SK-N-SH (cell line): ENCODE measurements around the gene SLC12A5. TPM values are rescaled to one million over a fixed set of nuclear protein-coding genes. Genes with fewer than 3 reads are reported as not detected.

Experiments
- CTCF ChIA-PET: fragments of 300-600, 350-600 bp; formaldehyde crosslinking; extraction: SDS; loops from one replicate; lab custom pipeline; 2021; lab: Yijun Ruan, JAX
- POLR2A ChIA-PET: fragments of 350-600 bp; sonication (Branson Sonifier 250); formaldehyde crosslinking; extraction: SDS; loops from one replicate; lab custom pipeline; 2020; ENCODE audit warnings: antibody characterized with exemption, inconsistent platforms; lab: Yijun Ruan, JAX
- DNase-seq: peaks from one replicate; pipeline ENCODE4 v3.0.0; 2012
- H2AFZ ChIP-seq: fragments of 200-600 bp; sonication (generic); 2 replicates; pipeline ENCODE4 v1.8.1; 2016; ENCODE audit warnings: antibody characterized with exemption, mild to moderate bottlenecking, low read depth
- H3F3A ChIP-seq: fragments of 200-600 bp; sonication (generic); replicated peaks from 2 replicates; pipeline ENCODE3; 2016; ENCODE audit warnings: antibody characterized with exemption, mild to moderate bottlenecking; ENCODE audit not compliant: insufficient read depth
- H3K27ac ChIP-seq, 2 experiments: fragments of 200-500 bp in 1 of 2; fragments of 200-600 bp in 1 of 2; sonication (Bioruptor generic) in 1 of 2; sonication (generic), shearing (Covaris generic) in 1 of 2; 2 replicates each; pipeline versions ENCODE4 v1.5.1 to v1.6.1; 2014 to 2016; ENCODE audit warnings: low read depth in 2 of 2, inconsistent platforms in 1 of 2, low read length in 1 of 2, mild to moderate bottlenecking in 1 of 2, mixed read lengths in 1 of 2
- H3K27me3 ChIP-seq: fragments of 200-600 bp; sonication (generic), shearing (Covaris generic); 2 replicates; pipeline ENCODE4 v1.6.1; 2016; ENCODE audit warnings: mixed run types; ENCODE audit not compliant: insufficient read depth
- H3K36me3 ChIP-seq, 2 experiments: fragments of 200-500 bp in 1 of 2; fragments of 200-600 bp in 1 of 2; sonication (Bioruptor generic) in 1 of 2; sonication (generic) in 1 of 2; replicated peaks in 1 of 2; 2 replicates each; pipeline versions ENCODE3 to v1.5.1; 2014 to 2016; ENCODE audit warnings: low read length in 1 of 2, mild to moderate bottlenecking in 1 of 2; ENCODE audit not compliant: insufficient read depth in 2 of 2, control insufficient read depth in 1 of 2
- H3K4me1 ChIP-seq, 2 experiments: fragments of 200-500 bp in 1 of 2; fragments of 200-600 bp in 1 of 2; sonication (Bioruptor generic) in 1 of 2; sonication (generic), shearing (Covaris generic) in 1 of 2; 2 replicates each; pipeline versions ENCODE4 v1.5.1 to v1.6.1; 2014 to 2016; ENCODE audit warnings: low read depth in 1 of 2, low read length in 1 of 2, mixed run types in 1 of 2; ENCODE audit not compliant: insufficient read depth in 2 of 2, control insufficient read depth in 1 of 2
- H3K4me2 ChIP-seq: fragments of 200-600 bp; sonication (generic), shearing (Covaris generic); 2 replicates; pipeline ENCODE4 v1.6.1; 2017; ENCODE audit warnings: mixed run types
- H3K4me3 ChIP-seq, 2 experiments: fragments of 200-500 bp in 1 of 2; fragments of 200-600 bp in 1 of 2; sonication (Bioruptor generic) in 1 of 2; sonication (generic), shearing (Covaris generic) in 1 of 2; 2 replicates each; pipeline versions ENCODE4 v1.5.1 to v1.8.1; 2014 to 2016; ENCODE audit warnings: low read depth in 2 of 2, inconsistent platforms in 1 of 2, low read length in 1 of 2, mild to moderate bottlenecking in 1 of 2, mixed read lengths in 1 of 2, moderate library complexity in 1 of 2
- H3K79me2 ChIP-seq: fragments of 200-600 bp; sonication (generic); 2 replicates; pipeline ENCODE4 v1.8.1; 2017; ENCODE audit warnings: mild to moderate bottlenecking; ENCODE audit not compliant: insufficient read depth
- H3K9ac ChIP-seq: fragments of 200-600 bp; sonication (generic); 2 replicates; pipeline ENCODE4 v1.6.1; 2017; ENCODE audit warnings: mixed run types
- H3K9me2 ChIP-seq: fragments of 200-600 bp; sonication (generic); 2 replicates; pipeline ENCODE4 v1.6.1; 2017; ENCODE audit warnings: mixed run types
- H3K9me3 ChIP-seq: fragments of 200-600 bp; sonication (generic); 2 replicates; pipeline ENCODE4 v1.6.1; 2017; ENCODE audit warnings: mixed run types, mild to moderate bottlenecking, moderate library complexity
- H4K20me1 ChIP-seq: fragments of 200-600 bp; sonication (generic); 2 replicates; pipeline ENCODE4 v1.6.1; 2017; ENCODE audit warnings: mild to moderate bottlenecking, mixed run types; ENCODE audit not compliant: insufficient read depth
- ELF1 ChIP-seq: IDR thresholded peaks from 2 replicates; pipeline ENCODE4 v1.4.0; 2012
- EZH2phosphoT487 ChIP-seq: fragments of 200-600 bp; sonication (generic); IDR thresholded peaks from 2 replicates; pipeline ENCODE4 v1.6.1; 2017; ENCODE audit warnings: low read depth, mixed run types, mild to moderate bottlenecking, antibody characterized with exemption, moderate library complexity, borderline replicate concordance
- FOXM1 ChIP-seq: IDR thresholded peaks from 2 replicates; pipeline ENCODE4 v1.4.0; 2012; ENCODE audit warnings: low read depth, mild to moderate bottlenecking
- GATA2 ChIP-seq: sonication (generic); formaldehyde crosslinking; IDR thresholded peaks from 2 replicates; pipeline ENCODE4 v1.5.0; 2020; ENCODE audit warnings: mild to moderate bottlenecking, missing genetic modification reagents
- POLR2AphosphoS5 ChIP-seq: IDR thresholded peaks from 2 replicates; pipeline ENCODE4 v1.6.1; 2012; ENCODE audit warnings: low read depth, low read length
- RAD21 ChIP-seq: IDR thresholded peaks from 2 replicates; pipeline ENCODE4 v1.6.1; 2012; ENCODE audit warnings: mild to moderate bottlenecking, low read length
- RXRA ChIP-seq: IDR thresholded peaks from 2 replicates; pipeline ENCODE4 v1.4.0; 2012; ENCODE audit warnings: low read depth, mild to moderate bottlenecking, borderline replicate concordance
- SMC3 ChIP-seq: IDR thresholded peaks from 2 replicates; pipeline ENCODE4 v1.6.1; 2012; ENCODE audit warnings: low read depth, low read length, improper control_type of control experiment
- WGBS: methylation state at CpG from one replicate; pipeline ENCODE4 v1.1.6; 2017; ENCODE audit warnings: low lambda C conversion rate; 5-methylcytosine and 5-hydroxymethylcytosine counted together
- polyA plus RNA-seq, 3 experiments: library from polyadenylated mRNA; depleted of rRNA; stranded (reverse); fragments of >200 nt; gene quantifications; 2 replicates each; pipeline ENCODE4 v1.2.3, GENCODE V29; 2012
- TF ChIP-seq, protein P1 (sequence below): fragments of 150-350 bp; IDR thresholded peaks from 2 replicates; pipeline ENCODE4 v1.6.1; 2017; ENCODE audit warnings: antibody characterized with exemption, low read length, low read depth, borderline replicate concordance
- TF ChIP-seq, protein P2 (sequence below): IDR thresholded peaks from 2 replicates; pipeline ENCODE4; 2012
- TF ChIP-seq, protein P3 (sequence below): fragments of 200-600 bp; sonication (generic); IDR thresholded peaks from 2 replicates; pipeline ENCODE4 v1.6.1; 2017; ENCODE audit warnings: antibody characterized with exemption, mild to moderate bottlenecking, moderate library complexity

SLC12A5 gene
- polyA plus RNA-seq, 1 of the 3 experiments (the other 2 are of a cell fraction), result 19.9 TPM

DNA sequence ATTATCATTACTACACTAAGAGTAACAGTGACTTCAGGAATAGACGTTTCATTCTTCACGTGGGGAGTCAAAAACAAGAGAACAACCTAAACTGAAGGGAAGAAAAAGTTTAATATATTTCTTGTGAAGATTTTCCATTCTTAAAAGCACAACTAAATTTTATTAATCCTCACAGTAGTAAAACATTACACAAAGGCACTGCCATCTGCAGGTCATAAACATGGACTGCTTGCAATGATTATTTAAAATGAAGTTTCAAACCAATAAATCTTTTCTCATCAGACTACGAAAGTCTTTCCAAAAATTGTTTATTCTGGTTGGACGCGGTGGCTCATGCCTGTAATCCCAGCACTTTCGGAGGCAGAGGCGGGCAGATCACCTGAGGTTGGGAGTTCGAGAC is 58.1 kb downstream of the SLC12A5 start:
- CTCF ChIA-PET, result interaction anchor here (1.0 to 2.8 kb wide), 7 partner anchors 36 to 104 kb away, joined by 3 to 21 read pairs (median 11); no protein-coding TSS in a partner anchor

DNA sequence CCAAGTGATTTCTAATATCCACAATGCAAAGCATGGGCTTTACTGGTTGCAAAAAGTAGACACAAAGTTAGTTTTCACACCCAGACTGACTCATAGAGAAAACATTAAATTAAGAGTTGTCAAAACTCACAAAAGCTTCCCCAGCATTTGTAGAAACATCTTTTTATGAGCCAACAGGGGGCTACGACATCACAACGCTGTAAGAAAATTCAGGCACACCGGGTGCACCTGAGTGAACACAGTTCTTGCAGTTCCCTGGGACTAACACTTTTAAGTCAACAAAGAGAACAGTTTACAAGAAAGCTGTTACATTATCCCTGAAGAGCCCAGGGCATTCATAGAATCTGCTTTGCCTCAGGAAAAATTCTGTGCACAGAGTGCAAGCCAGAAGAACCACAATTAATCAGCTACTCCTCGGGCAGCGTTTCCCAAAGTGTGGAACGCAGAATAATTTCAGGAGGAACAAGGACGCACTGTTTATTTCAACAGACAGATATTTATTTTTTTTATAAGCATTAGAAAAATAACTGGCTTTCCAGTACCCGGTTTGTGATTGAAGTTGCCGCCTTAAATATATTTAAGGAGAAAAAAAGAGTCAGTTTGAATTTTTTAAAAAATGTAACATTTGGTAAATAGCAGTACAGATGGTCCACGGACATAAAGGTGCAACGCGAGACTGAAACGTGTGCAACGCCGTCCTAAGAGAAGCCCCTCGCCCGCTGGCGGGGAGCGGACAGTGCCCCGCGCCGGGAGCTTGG is 59.6 kb downstream of the SLC12A5 start:
- Histone ChIP-seq H4K20me1 (peaks cover 58% of the 10 kb centered on the region), H3K4me1 (peaks cover 4 to 12% of the 10 kb centered on the region in 2 experiments; a peak in 3 of 4 replicates), H3K27me3 (no peaks in the 10 kb centered on the region), H2AFZ (no peak overlapping the region), H3K9me3 (no peaks in the 10 kb centered on the region), H3K4me2 (peak overlapping the region; percentile 85), H3K36me3 (no peaks in the 10 kb centered on the region), H3K9me2 (no peaks in the 10 kb centered on the region), H3K9ac (peak overlapping the region; percentile 94)
- DNase-seq, result no peak
- CTCF ChIA-PET, result interaction anchor here (0.6 to 2.8 kb wide), 14 partner anchors 17 to 276 kb away, joined by 3 to 21 read pairs (median 4); partner anchors contain the start of gene SLC12A5
- POLR2A ChIA-PET, result no interaction called here
- TF ChIP-seq RXRA, result no peak
- TF ChIP-seq ELF1, result no peak
- TF ChIP-seq FOXM1, result no peak
- TF ChIP-seq, protein P1, sequence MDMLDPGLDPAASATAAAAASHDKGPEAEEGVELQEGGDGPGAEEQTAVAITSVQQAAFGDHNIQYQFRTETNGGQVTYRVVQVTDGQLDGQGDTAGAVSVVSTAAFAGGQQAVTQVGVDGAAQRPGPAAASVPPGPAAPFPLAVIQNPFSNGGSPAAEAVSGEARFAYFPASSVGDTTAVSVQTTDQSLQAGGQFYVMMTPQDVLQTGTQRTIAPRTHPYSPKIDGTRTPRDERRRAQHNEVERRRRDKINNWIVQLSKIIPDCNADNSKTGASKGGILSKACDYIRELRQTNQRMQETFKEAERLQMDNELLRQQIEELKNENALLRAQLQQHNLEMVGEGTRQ, result no peak
- TF ChIP-seq, protein P2, sequence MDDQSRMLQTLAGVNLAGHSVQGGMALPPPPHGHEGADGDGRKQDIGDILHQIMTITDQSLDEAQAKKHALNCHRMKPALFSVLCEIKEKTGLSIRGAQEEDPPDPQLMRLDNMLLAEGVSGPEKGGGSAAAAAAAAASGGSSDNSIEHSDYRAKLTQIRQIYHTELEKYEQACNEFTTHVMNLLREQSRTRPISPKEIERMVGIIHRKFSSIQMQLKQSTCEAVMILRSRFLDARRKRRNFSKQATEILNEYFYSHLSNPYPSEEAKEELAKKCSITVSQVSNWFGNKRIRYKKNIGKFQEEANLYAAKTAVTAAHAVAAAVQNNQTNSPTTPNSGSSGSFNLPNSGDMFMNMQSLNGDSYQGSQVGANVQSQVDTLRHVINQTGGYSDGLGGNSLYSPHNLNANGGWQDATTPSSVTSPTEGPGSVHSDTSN, result no peak
- no peak for TF ChIP-seq EZH2phosphoT487
- TF ChIP-seq GATA2, result no peak
- TF ChIP-seq, all 33 proteins: peak for 0
- no peaks in the 10 kb centered on the region for H3F3A ChIP-seq
- H3K27ac ChIP-seq, result peak overlapping the region; percentile 85 to 97
- H3K79me2 ChIP-seq, result peaks cover 58% of the 10 kb centered on the region
- H3K4me3 ChIP-seq, result peak overlapping the region; percentile 78 to 94
- WGBS, result 4% methylated on average over 22 of the region's 22 CpGs

More for the DNA sequence above, 58.1 kb downstream of the SLC12A5 start:
- no peaks in the 10 kb centered on the region for H3K9me3 ChIP-seq
- H3K4me3 ChIP-seq, result no peak overlapping the region
- peaks cover 72% of the 10 kb centered on the region for H4K20me1 ChIP-seq
- H3K27me3 ChIP-seq, result no peaks in the 10 kb centered on the region
- no peaks in the 10 kb centered on the region for H3F3A ChIP-seq
- no peaks in the 10 kb centered on the region for H3K36me3 ChIP-seq
- TF ChIP-seq, protein P3, sequence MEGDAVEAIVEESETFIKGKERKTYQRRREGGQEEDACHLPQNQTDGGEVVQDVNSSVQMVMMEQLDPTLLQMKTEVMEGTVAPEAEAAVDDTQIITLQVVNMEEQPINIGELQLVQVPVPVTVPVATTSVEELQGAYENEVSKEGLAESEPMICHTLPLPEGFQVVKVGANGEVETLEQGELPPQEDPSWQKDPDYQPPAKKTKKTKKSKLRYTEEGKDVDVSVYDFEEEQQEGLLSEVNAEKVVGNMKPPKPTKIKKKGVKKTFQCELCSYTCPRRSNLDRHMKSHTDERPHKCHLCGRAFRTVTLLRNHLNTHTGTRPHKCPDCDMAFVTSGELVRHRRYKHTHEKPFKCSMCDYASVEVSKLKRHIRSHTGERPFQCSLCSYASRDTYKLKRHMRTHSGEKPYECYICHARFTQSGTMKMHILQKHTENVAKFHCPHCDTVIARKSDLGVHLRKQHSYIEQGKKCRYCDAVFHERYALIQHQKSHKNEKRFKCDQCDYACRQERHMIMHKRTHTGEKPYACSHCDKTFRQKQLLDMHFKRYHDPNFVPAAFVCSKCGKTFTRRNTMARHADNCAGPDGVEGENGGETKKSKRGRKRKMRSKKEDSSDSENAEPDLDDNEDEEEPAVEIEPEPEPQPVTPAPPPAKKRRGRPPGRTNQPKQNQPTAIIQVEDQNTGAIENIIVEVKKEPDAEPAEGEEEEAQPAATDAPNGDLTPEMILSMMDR, result peak; percentile 66
- TF ChIP-seq RAD21, result peak; percentile 53
- no peak for TF ChIP-seq POLR2AphosphoS5
- peak; percentile 26; the same call in 1 of the 2 replicates for TF ChIP-seq SMC3
- H2AFZ ChIP-seq, result no peak overlapping the region
- 0 out of 2 replicates have a peak overlapping the region, but pooled peaks have one; percentile 14 for H3K4me2 ChIP-seq
- 80% methylated on average over 8 of the region's 8 CpGs for WGBS
- DNase-seq, result no peak
- peaks cover 4 to 14% of the 10 kb centered on the region in 2 experiments; a peak in 3 of 4 replicates for H3K4me1 ChIP-seq
- POLR2A ChIA-PET, result no interaction called here
- H3K9ac ChIP-seq, result no peak overlapping the region
- H3K9me2 ChIP-seq, result no peaks in the 10 kb centered on the region
- no peak overlapping the region for H3K27ac ChIP-seq
- peaks cover 72% of the 10 kb centered on the region for H3K79me2 ChIP-seq
